Neural cell (in vitro differentiated cells): Measurements from ENCODE around the gene ZNF516. TPM values are rescaled to one million over a fixed set of nuclear protein-coding genes. Genes with fewer than 3 reads are reported as not detected.

Experiments
- H2AFZ ChIP-seq: fragments of 200-600, 300-800 bp; sonication (generic), shearing (Covaris generic); 2 replicates; pipeline ENCODE4 v1.6.0; 2014; ENCODE audit warnings: low read depth, mild to moderate bottlenecking, antibody characterized with exemption, low read length, moderate library complexity
- H3F3A ChIP-seq: fragments of 200-600 bp; shearing (Covaris generic); 2 replicates; pipeline ENCODE4 v1.6.1; 2016; ENCODE audit warnings: mild to moderate bottlenecking, moderate library complexity, mixed read lengths, antibody characterized with exemption, low read length; ENCODE audit not compliant: insufficient read depth, poor library complexity, severe bottlenecking
- H3K27ac ChIP-seq: fragments of 200-600, 300-800 bp; sonication (generic), shearing (Covaris generic); 2 replicates; pipeline ENCODE4 v1.5.1; 2014; ENCODE audit warnings: mild to moderate bottlenecking, low read length, moderate library complexity
- H3K27me3 ChIP-seq: fragments of 300-800, 200-600 bp; sonication (generic), shearing (Covaris generic); 2 replicates; pipeline ENCODE4 v1.6.0; 2014; ENCODE audit warnings: mild to moderate bottlenecking, low read depth, low read length, moderate library complexity; ENCODE audit not compliant: insufficient read depth
- H3K36me3 ChIP-seq: fragments of 300-800, 200-600 bp; sonication (generic), shearing (Covaris generic); 2 replicates; pipeline ENCODE4 v1.5.1; 2014; ENCODE audit warnings: mild to moderate bottlenecking, antibody characterized with exemption, low read length, moderate library complexity; ENCODE audit not compliant: insufficient read depth
- H3K4me2 ChIP-seq: fragments of 300-800, 200-600 bp; sonication (generic), shearing (Covaris generic); 2 replicates; pipeline ENCODE4 v1.6.0; 2014; ENCODE audit warnings: mild to moderate bottlenecking, low read length
- H3K4me3 ChIP-seq: fragments of 300-800, 200-600 bp; sonication (generic), shearing (Covaris generic); 2 replicates; pipeline ENCODE4 v1.5.1; 2014; ENCODE audit warnings: mild to moderate bottlenecking, low read length, moderate library complexity
- H3K79me2 ChIP-seq: fragments of 200-600 bp; shearing (Covaris generic); replicated peaks from 2 replicates; pipeline ENCODE4 v1.6.0; 2014; ENCODE audit warnings: mild to moderate bottlenecking, low read length, moderate library complexity; ENCODE audit not compliant: insufficient read depth
- H3K9ac ChIP-seq: fragments of 300-800, 200-600 bp; sonication (generic), shearing (Covaris generic); 2 replicates; pipeline ENCODE4 v1.6.1; 2016; ENCODE audit warnings: mild to moderate bottlenecking, low read length, mixed read lengths
- H3K9me2 ChIP-seq: fragments of 200-600 bp; shearing (Covaris generic); 2 replicates; pipeline ENCODE4 v1.6.1; 2016; ENCODE audit warnings: mild to moderate bottlenecking, low read length, mixed read lengths; ENCODE audit not compliant: insufficient read depth
- H3K9me3 ChIP-seq: fragments of 200-600, 300-800 bp; sonication (generic), shearing (Covaris generic); 2 replicates; pipeline ENCODE4 v1.6.1; 2016; ENCODE audit warnings: mild to moderate bottlenecking, mixed run types, low read length, moderate library complexity, mixed read lengths
- H4K20me1 ChIP-seq: fragments of 200-600 bp; shearing (Covaris generic); 2 replicates; pipeline ENCODE4 v1.6.1; 2016; ENCODE audit warnings: mild to moderate bottlenecking, mixed run types; ENCODE audit not compliant: insufficient read depth
- CTCF ChIP-seq: fragments of 450-650 bp; IDR thresholded peaks from 2 replicates; pipeline ENCODE4 v1.5.1; 2014; ENCODE audit warnings: antibody characterized with exemption, mild to moderate bottlenecking, moderate library complexity; ENCODE audit not compliant: poor library complexity, severe bottlenecking
- EP300 ChIP-seq: fragments of 450-650 bp; conservative IDR thresholded peaks from 2 replicates; pipeline ENCODE4 v1.6.1; 2014; ENCODE audit warnings: antibody characterized with exemption, mild to moderate bottlenecking, moderate library complexity; ENCODE audit not compliant: poor library complexity, severe bottlenecking
- EZH2 ChIP-seq: fragments of 200-600, 300-800 bp; shearing (Covaris generic), sonication (generic); IDR thresholded peaks from 2 replicates; pipeline ENCODE4 v1.6.1; 2014; ENCODE audit warnings: antibody characterized with exemption, low read length, borderline replicate concordance, mild to moderate bottlenecking; ENCODE audit not compliant: insufficient read depth, poor library complexity, severe bottlenecking
- MXI1 ChIP-seq: fragments of 450-650 bp; conservative IDR thresholded peaks from 2 replicates; pipeline ENCODE4 v1.6.1; 2014; ENCODE audit warnings: antibody characterized with exemption, mild to moderate bottlenecking; ENCODE audit not compliant: poor library complexity, severe bottlenecking
- POLR2AphosphoS5 ChIP-seq: IDR thresholded peaks from 2 replicates; pipeline ENCODE4 v1.6.1; 2012
- RAD21 ChIP-seq: fragments of 450-650 bp; conservative IDR thresholded peaks from 2 replicates; pipeline ENCODE4 v1.6.1; 2014; ENCODE audit warnings: antibody characterized with exemption, mild to moderate bottlenecking, moderate library complexity
- REST ChIP-seq: IDR thresholded peaks from 2 replicates; pipeline ENCODE4 v1.6.1; 2012; ENCODE audit warnings: borderline replicate concordance
- SMC3 ChIP-seq: fragments of 450-650 bp; conservative IDR thresholded peaks from 2 replicates; pipeline ENCODE4 v1.6.1; 2014; ENCODE audit warnings: antibody characterized with exemption, mild to moderate bottlenecking, moderate library complexity; ENCODE audit not compliant: poor library complexity
- TAF1 ChIP-seq: IDR thresholded peaks from 2 replicates; pipeline ENCODE4 v1.6.1; 2012; ENCODE audit warnings: low read depth
- polyA plus RNA-seq: library from polyadenylated mRNA; depleted of rRNA; stranded (reverse); fragments of >200 nt; gene quantifications from 2 replicates; pipeline ENCODE4 v1.2.3, GENCODE V29; 2014

The ZNF516 gene
- polyA plus RNA-seq, 1 donor from 2014 or later = 11.5 TPM

- no peak overlapping the region for H3K9ac ChIP-seq
- TF ChIP-seq SMC3 (no peak), EZH2 (no peak), RAD21 (no peak), POLR2AphosphoS5 (no peak), MXI1 (no peak), EP300 (no peak), CTCF (no peak), TAF1 (no peak), REST (no peak)
- H4K20me1 ChIP-seq = no peaks in the 10 kb centered on the region
- H3F3A ChIP-seq = no peaks in the 10 kb centered on the region
- H3K27me3 ChIP-seq = no peaks in the 10 kb centered on the region
- H3K36me3 ChIP-seq = no peaks in the 10 kb centered on the region
- H3K27ac ChIP-seq = no peak overlapping the region
- no peak overlapping the region for H2AFZ ChIP-seq
- H3K79me2 ChIP-seq = no peaks in the 10 kb centered on the region
- H3K9me2 ChIP-seq = no peaks in the 10 kb centered on the region
- no peak overlapping the region for H3K4me2 ChIP-seq
- no peaks in the 10 kb centered on the region for H3K9me3 ChIP-seq
- no peak overlapping the region for H3K4me3 ChIP-seq
Observed at GRCh38 chr18:76348267-76349066, 146.6 kb downstream of the ZNF516 start.

- Histone ChIP-seq H3K4me2 (no peak overlapping the region), H3K27ac (no peak overlapping the region), H4K20me1 (no peaks in the 10 kb centered on the region), H3K4me3 (no peak overlapping the region), H3K9me3 (no peaks in the 10 kb centered on the region), H3F3A (no peaks in the 10 kb centered on the region), H2AFZ (no peak overlapping the region), H3K27me3 (no peaks in the 10 kb centered on the region), H3K9me2 (no peaks in the 10 kb centered on the region), H3K9ac (no peak overlapping the region), H3K36me3 (no peaks in the 10 kb centered on the region), H3K79me2 (no peaks in the 10 kb centered on the region)
- TF ChIP-seq EZH2 (no peak), MXI1 (no peak), RAD21 (no peak), POLR2AphosphoS5 (no peak), CTCF (no peak), TAF1 (no peak), REST (no peak), SMC3 (no peak), EP300 (no peak)
Observed at GRCh38 chr18:76347341-76347740, 147.7 kb downstream of the ZNF516 start.
